Measurements from ENCODE around the gene LACTB.

The LACTB gene

DNA sequence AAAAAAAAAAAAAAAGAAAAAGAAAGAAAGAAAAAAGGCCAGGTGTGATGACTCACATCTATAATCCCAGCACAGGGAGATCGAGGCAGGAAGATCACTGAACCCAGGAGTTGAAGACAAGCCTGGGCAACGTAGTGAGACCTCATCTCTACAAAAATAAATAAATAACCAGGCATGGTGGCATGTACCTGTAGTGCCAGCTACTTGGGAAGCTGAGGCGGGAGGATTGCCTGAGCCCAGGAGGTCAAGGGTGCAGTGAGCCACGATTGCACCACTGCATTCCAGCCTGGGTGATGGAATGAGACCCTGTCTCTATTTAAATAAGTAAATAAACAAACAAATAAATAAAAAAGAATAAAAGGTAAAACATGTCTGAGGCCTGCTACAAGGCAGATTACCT, 39.3 kb upstream of the LACTB start:
- Histone ChIP-seq H3K27ac (ENCODE audit: low read depth, low read length) (no peak overlapping the region), H3K9ac (ENCODE audit: low read length) (no peak overlapping the region), H3K4me3 (ENCODE audit: low read length) (no peak overlapping the region), H3K27me3 (ENCODE audit: control insufficient read depth, insufficient read depth, low read length) (no peaks in the 10 kb centered on the region), H3K36me3 (ENCODE audit: control insufficient read depth, insufficient read depth, low read length) (no peaks in the 10 kb centered on the region), H3K4me1 (ENCODE audit: control insufficient read depth, insufficient read depth, low read length) (peaks cover 17% of the 10 kb centered on the region)

DNA sequence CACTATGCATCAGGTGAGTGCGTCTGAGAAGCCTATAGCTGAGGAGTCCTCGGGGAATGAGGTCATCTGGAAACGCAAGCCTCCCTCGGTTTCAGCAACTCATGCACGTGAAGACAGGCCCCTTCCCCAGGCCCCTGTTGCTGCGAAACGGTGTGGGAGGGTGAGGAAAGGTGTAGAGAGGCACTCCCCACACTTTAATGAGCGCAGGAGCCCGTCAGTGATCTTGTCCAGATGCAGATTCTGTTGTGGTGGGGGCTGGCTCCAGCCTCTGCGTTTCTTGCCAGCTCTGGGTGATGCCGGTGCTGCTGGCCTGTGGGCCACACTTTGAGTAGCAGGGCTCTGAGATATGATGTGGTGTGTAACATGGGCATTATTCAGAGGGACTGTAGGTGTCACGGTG, 38.6 kb upstream of the LACTB start:
- H3K36me3 ChIP-seq (ENCODE audit: control insufficient read depth, insufficient read depth, low read length), result no peaks in the 10 kb centered on the region
- H3K9ac ChIP-seq (ENCODE audit: low read length), result no peak overlapping the region
- H3K27me3 ChIP-seq (ENCODE audit: control insufficient read depth, insufficient read depth, low read length), result no peaks in the 10 kb centered on the region
- peaks cover 17% of the 10 kb centered on the region for H3K4me1 ChIP-seq (ENCODE audit: control insufficient read depth, insufficient read depth, low read length)
- no peak overlapping the region for H3K4me3 ChIP-seq (ENCODE audit: low read length)
- peak overlapping the region; percentile 55 for H3K27ac ChIP-seq (ENCODE audit: low read depth, low read length)

DNA sequence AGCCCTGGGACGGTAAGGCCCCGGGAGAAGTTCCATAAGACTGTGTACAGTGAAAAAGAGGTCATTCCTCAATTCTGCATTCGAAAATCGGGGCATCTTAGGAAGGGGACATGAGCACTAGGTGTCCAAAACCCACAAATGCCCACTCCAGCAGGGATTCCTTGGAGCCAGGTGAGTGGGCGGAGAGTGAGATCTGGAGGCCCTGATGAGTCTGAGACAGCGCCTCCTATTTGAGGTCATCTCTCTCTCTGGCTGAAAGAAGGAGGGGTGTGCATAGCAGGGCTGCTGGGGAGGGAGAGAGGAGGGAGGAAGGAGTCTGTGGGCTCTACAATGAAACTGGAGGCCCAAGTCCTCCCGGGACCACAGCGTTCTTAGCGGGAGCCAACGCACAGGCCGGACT, 38.1 kb upstream of the LACTB start:
- Histone ChIP-seq H3K9ac (ENCODE audit: low read length) (no peak overlapping the region), H3K27ac (ENCODE audit: low read depth, low read length) (peak overlapping the region; percentile 55), H3K36me3 (ENCODE audit: control insufficient read depth, insufficient read depth, low read length) (no peaks in the 10 kb centered on the region), H3K4me3 (ENCODE audit: low read length) (no peak overlapping the region), H3K4me1 (ENCODE audit: control insufficient read depth, insufficient read depth, low read length) (peaks cover 17% of the 10 kb centered on the region), H3K27me3 (ENCODE audit: control insufficient read depth, insufficient read depth, low read length) (no peaks in the 10 kb centered on the region)

- Histone ChIP-seq H3K27ac (ENCODE audit: low read depth, low read length) (no peak overlapping the region), H3K4me3 (ENCODE audit: low read length) (no peak overlapping the region), H3K9ac (ENCODE audit: low read length) (no peak overlapping the region), H3K4me1 (ENCODE audit: control insufficient read depth, insufficient read depth, low read length) (peaks cover 29% of the 10 kb centered on the region), H3K36me3 (ENCODE audit: control insufficient read depth, insufficient read depth, low read length) (no peaks in the 10 kb centered on the region), H3K27me3 (ENCODE audit: control insufficient read depth, insufficient read depth, low read length) (no peaks in the 10 kb centered on the region)
Measured at GRCh38 chr15:63084806-63085205, 36.9 kb upstream of the LACTB start.

DNA sequence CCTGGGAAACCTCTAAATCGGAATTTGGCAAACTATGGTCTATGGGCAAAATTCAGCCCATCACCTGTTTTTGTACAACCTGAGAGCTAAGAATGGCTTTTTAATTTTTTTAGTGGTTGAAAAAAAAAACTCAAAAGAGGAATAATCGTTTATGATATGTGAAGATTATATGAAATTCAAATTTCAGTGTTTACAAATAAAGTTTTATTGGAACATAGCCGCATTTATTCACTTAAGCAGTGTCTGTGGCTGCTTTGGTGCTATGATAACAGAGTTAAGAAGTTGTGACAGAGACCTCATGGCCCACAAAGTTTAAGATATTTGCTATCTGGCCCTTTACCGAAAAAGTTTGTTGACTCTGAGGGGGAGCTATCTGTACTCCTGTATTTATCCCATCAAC, 36.4 kb upstream of the LACTB start:
- Histone ChIP-seq H3K27me3 (ENCODE audit: control insufficient read depth, insufficient read depth, low read length) (no peaks in the 10 kb centered on the region), H3K4me1 (ENCODE audit: control insufficient read depth, insufficient read depth, low read length) (peaks cover 29% of the 10 kb centered on the region), H3K36me3 (ENCODE audit: control insufficient read depth, insufficient read depth, low read length) (no peaks in the 10 kb centered on the region), H3K9ac (ENCODE audit: low read length) (no peak overlapping the region), H3K4me3 (ENCODE audit: low read length) (no peak overlapping the region), H3K27ac (ENCODE audit: low read depth, low read length) (no peak overlapping the region)

DNA sequence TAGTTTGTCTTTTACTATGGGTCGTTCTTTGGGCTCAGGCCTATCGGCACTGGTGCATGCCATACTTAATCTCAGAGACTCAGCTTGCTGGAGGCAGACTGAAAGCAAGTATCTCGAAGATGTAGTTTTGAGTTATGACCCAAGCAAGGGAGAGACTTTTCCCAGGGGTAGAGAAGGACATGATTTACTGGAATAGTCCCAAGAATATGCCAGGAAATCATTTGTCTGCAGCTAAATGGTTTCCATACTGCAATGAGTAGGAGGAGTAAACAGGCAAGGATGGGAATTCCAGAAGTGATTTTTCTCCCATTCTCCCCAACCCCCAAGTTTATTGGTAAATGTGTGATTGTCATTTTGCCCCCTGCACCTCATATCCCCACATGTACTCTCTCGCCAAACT, 35.4 kb upstream of the LACTB start:
- no peak overlapping the region for H3K27ac ChIP-seq (ENCODE audit: low read depth, low read length)
- peaks cover 25% of the 10 kb centered on the region for H3K4me1 ChIP-seq (ENCODE audit: control insufficient read depth, insufficient read depth, low read length)
- no peak overlapping the region for H3K9ac ChIP-seq (ENCODE audit: low read length)
- no peak overlapping the region for H3K4me3 ChIP-seq (ENCODE audit: low read length)
- no peaks in the 10 kb centered on the region for H3K36me3 ChIP-seq (ENCODE audit: control insufficient read depth, insufficient read depth, low read length)
- no peaks in the 10 kb centered on the region for H3K27me3 ChIP-seq (ENCODE audit: control insufficient read depth, insufficient read depth, low read length)

DNA sequence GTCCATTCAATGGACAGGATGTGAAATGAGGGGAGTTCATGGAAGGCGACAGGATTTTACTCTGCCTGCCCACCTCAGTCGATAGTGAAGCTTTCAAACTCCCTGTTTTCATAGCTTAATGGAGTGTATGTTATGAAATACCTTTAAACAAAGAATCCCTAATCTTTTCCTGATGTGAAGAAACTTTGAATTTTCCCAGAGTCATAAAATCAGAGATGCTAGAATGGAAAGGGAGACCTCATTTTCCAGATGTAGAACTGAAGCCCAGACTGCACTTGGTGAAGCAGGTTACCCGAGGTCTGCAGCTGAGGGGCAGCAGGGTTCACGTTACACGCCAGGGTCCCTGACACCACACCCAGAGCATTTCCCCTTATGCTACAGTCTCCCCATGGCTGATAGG, 34.7 kb upstream of the LACTB start:
- H3K27ac ChIP-seq (ENCODE audit: low read depth, low read length), result no peak overlapping the region

GRCh38 chr15:63088533-63089245, 33.0 kb upstream of the LACTB start:
- Histone ChIP-seq H3K4me1 (ENCODE audit: control insufficient read depth, insufficient read depth, low read length) (peaks cover 17% of the 10 kb centered on the region), H3K4me3 (ENCODE audit: low read length) (no peak overlapping the region), H3K27ac (ENCODE audit: low read depth, low read length) (peak overlapping the region; percentile 72), H3K9ac (ENCODE audit: low read length) (no peak overlapping the region), H3K36me3 (ENCODE audit: control insufficient read depth, insufficient read depth, low read length) (no peaks in the 10 kb centered on the region), H3K27me3 (ENCODE audit: control insufficient read depth, insufficient read depth, low read length) (no peaks in the 10 kb centered on the region)

More for the DNA sequence above, 34.7 kb upstream of the LACTB start:
- Histone ChIP-seq H3K27me3 (ENCODE audit: control insufficient read depth, insufficient read depth, low read length) (no peaks in the 10 kb centered on the region), H3K36me3 (ENCODE audit: control insufficient read depth, insufficient read depth, low read length) (no peaks in the 10 kb centered on the region), H3K9ac (ENCODE audit: low read length) (no peak overlapping the region), H3K4me3 (ENCODE audit: low read length) (no peak overlapping the region), H3K4me1 (ENCODE audit: control insufficient read depth, insufficient read depth, low read length) (peaks cover 25% of the 10 kb centered on the region)

- no peak overlapping the region for H3K9ac ChIP-seq (ENCODE audit: low read length)
- H3K27ac ChIP-seq (ENCODE audit: low read depth, low read length), result peak overlapping the region; percentile 75
- no peaks in the 10 kb centered on the region for H3K27me3 ChIP-seq (ENCODE audit: control insufficient read depth, insufficient read depth, low read length)
- no peaks in the 10 kb centered on the region for H3K36me3 ChIP-seq (ENCODE audit: control insufficient read depth, insufficient read depth, low read length)
- peaks cover 20% of the 10 kb centered on the region for H3K4me1 ChIP-seq (ENCODE audit: control insufficient read depth, insufficient read depth, low read length)
- peak overlapping the region; percentile 2 for H3K4me3 ChIP-seq (ENCODE audit: low read length)
Measured at GRCh38 chr15:63089260-63090043, 32.2 kb upstream of the LACTB start.

DNA sequence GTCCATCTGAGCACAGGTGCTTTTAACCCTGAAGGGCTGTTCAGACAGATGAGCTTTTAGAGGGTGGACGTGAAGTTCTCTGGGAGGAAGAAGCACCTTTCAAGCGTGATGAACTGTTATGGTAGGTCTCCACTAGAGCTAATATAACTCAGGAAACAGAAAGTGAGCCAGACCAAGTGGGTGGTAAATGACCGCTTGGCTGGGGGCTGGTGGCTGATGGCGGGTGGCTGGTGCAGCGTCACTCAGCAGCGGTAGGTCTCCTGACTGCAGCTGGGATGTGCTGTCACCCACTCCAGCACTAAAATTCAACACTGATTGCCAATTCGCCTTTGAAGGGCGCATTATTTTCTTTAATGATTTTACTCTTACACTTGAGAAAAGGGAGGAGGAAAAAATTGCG, 31.2 kb upstream of the LACTB start:
- Histone ChIP-seq H3K9ac (ENCODE audit: low read length) (no peak overlapping the region), H3K27me3 (ENCODE audit: control insufficient read depth, insufficient read depth, low read length) (no peaks in the 10 kb centered on the region), H3K4me3 (ENCODE audit: low read length) (no peak overlapping the region), H3K4me1 (ENCODE audit: control insufficient read depth, insufficient read depth, low read length) (peaks cover 23% of the 10 kb centered on the region), H3K27ac (ENCODE audit: low read depth, low read length) (no peak overlapping the region), H3K36me3 (ENCODE audit: control insufficient read depth, insufficient read depth, low read length) (no peaks in the 10 kb centered on the region)

- Histone ChIP-seq H3K27me3 (ENCODE audit: control insufficient read depth, insufficient read depth, low read length) (no peaks in the 10 kb centered on the region), H3K9ac (ENCODE audit: low read length) (no peak overlapping the region), H3K27ac (ENCODE audit: low read depth, low read length) (no peak overlapping the region), H3K36me3 (ENCODE audit: control insufficient read depth, insufficient read depth, low read length) (no peaks in the 10 kb centered on the region), H3K4me1 (ENCODE audit: control insufficient read depth, insufficient read depth, low read length) (peaks cover 23% of the 10 kb centered on the region), H3K4me3 (ENCODE audit: low read length) (no peak overlapping the region)
Measured at GRCh38 chr15:63090887-63091286, 30.8 kb upstream of the LACTB start.

DNA sequence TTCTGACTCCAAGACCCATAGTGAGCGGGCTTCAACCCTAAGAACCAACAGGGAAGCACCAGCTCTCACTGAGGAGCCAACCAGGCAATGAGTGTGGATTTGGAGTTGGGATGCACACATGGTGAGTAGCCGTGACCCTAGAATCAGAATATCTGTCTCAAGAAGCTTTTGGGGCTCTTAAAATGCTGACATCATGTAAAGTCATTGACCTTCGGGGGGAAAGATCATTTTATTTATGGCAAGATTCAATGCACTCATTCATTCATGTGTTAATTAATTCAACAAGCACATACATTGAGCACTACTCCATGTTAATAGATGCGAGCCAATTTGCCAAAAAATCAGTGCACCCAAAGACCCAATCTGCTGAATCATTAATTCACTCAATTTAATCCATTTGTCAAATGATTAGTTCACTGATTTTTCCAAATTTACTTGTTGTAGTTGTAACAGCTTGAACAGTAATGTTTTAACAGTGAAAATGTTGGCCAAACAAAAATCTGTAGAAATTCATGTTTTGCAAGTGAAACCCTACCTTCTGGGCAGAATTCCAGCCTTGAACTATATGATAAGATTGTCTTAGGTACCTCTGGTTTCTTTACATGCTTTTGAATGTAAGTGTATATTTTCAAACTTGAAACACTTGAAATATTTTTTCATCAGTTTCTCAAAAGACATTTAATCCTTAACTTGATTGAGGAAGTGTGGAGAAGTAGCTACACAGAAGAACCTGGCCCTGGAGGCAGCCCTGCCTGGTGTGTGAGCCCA, 29.8 kb upstream of the LACTB start:
- H3K27me3 ChIP-seq (ENCODE audit: control insufficient read depth, insufficient read depth, low read length), result no peaks in the 10 kb centered on the region
- H3K27ac ChIP-seq (ENCODE audit: low read depth, low read length), result no peak overlapping the region
- no peak overlapping the region for H3K9ac ChIP-seq (ENCODE audit: low read length)
- peaks cover 20% of the 10 kb centered on the region for H3K4me1 ChIP-seq (ENCODE audit: control insufficient read depth, insufficient read depth, low read length)
- H3K36me3 ChIP-seq (ENCODE audit: control insufficient read depth, insufficient read depth, low read length), result no peaks in the 10 kb centered on the region
- no peak overlapping the region for H3K4me3 ChIP-seq (ENCODE audit: low read length)

Measured in rectal smooth muscle tissue (tissue), 1 donor.